GM21825 (cell line): Measurements from ENCODE around the gene CPEB3.
A peak's percentile ranks its signal among the peaks of the same experiment; 100 is the strongest.

Experiments
- ATAC-seq: cut with Tn5 transposase; IDR thresholded peaks from one replicate; pipeline ENCODE4 v1.9.1; 2021; ENCODE audit warnings: mild to moderate bottlenecking, moderate library complexity; ENCODE audit not compliant: unreplicated experiment

The CPEB3 gene

GRCh38 chr10:92110039-92110794 lies 180.7 kb downstream of the CPEB3 start:
- ATAC-seq, result no peak

GRCh38 chr10:92108747-92109146 lies 182.1 kb downstream of the CPEB3 start:
- no peak for ATAC-seq

- ATAC-seq, result no peak
Measured at GRCh38 chr10:92108120-92108519, 182.8 kb downstream of the CPEB3 start.

GRCh38 chr10:92103376-92104090 lies 187.3 kb downstream of the CPEB3 start:
- no peak for ATAC-seq

GRCh38 chr10:92102601-92103213 lies 188.2 kb downstream of the CPEB3 start:
- ATAC-seq, result no peak

GRCh38 chr10:92094960-92095359 lies 195.9 kb downstream of the CPEB3 start:
- no peak for ATAC-seq

- no peak for ATAC-seq
Measured at GRCh38 chr10:92091965-92092364, 198.9 kb downstream of the CPEB3 start.

GRCh38 chr10:92087750-92088395 lies 203.0 kb downstream of the CPEB3 start:
- ATAC-seq, result peak; percentile 93

- no peak for ATAC-seq
Measured at GRCh38 chr10:92082583-92083280, 208.1 kb downstream of the CPEB3 start.

- ATAC-seq, result no peak
Measured at GRCh38 chr10:92081641-92082040, 209.2 kb downstream of the CPEB3 start.

- ATAC-seq, result no peak
Measured at GRCh38 chr10:92080244-92080643, 210.6 kb downstream of the CPEB3 start.

GRCh38 chr10:92079003-92079402 lies 211.9 kb downstream of the CPEB3 start:
- no peak for ATAC-seq

GRCh38 chr10:92076722-92077121 lies 214.2 kb downstream of the CPEB3 start:
- ATAC-seq, result no peak

GRCh38 chr10:92075829-92076228 lies 215.0 kb downstream of the CPEB3 start:
- ATAC-seq, result no peak

GRCh38 chr10:92074126-92074887 lies 216.6 kb downstream of the CPEB3 start:
- ATAC-seq, result no peak

GRCh38 chr10:92068900-92069299 lies 222.0 kb downstream of the CPEB3 start:
- ATAC-seq, result no peak

GRCh38 chr10:92066386-92066785 lies 224.5 kb downstream of the CPEB3 start:
- no peak for ATAC-seq

- no peak for ATAC-seq
Measured at GRCh38 chr10:92064506-92064905, 226.4 kb downstream of the CPEB3 start.

- ATAC-seq, result no peak
Measured at GRCh38 chr10:92062273-92062672, 228.6 kb downstream of the CPEB3 start.

GRCh38 chr10:92054807-92055206 lies 236.1 kb downstream of the CPEB3 start:
- ATAC-seq, result no peak
